H1 (cell line): Measurements from ENCODE around the gene ACO1. TPM values are rescaled to one million over a fixed set of nuclear protein-coding genes. Genes with fewer than 3 reads are reported as not detected.

Source experiments
- CTCF ChIA-PET: fragments of 300-600 bp; sonication (Branson Sonifier 250); formaldehyde crosslinking; loops from one replicate; lab custom pipeline; 2021; ENCODE audit not compliant: partially characterized antibody; lab: Charles Lee
- POLR2A ChIA-PET: fragments of 300-600 bp; sonication (Branson Sonifier 250); formaldehyde crosslinking; loops from one replicate; lab custom pipeline; 2021; ENCODE audit warnings: inconsistent platforms; ENCODE audit not compliant: partially characterized antibody; lab: Charles Lee
- DNase-seq, 2 experiments: peaks; one replicate each; pipeline versions ENCODE4 v3.0.0 to v3.0.0-alpha.2; 2010 to 2022; ENCODE audit warnings: low spot score in 2 of 2, low read depth in 1 of 2, mixed read lengths in 1 of 2
- FAIRE-seq: peaks from 2 replicates; lab custom pipeline; 2011; peaks lifted over from hg19 to GRCh38; lab: Jason Lieb, UNC
- H2AFZ ChIP-seq: 2 replicates; pipeline ENCODE4 v1.8.1; 2012; ENCODE audit warnings: low read length, inconsistent platforms
- H2AK5ac ChIP-seq: 2 replicates; pipeline ENCODE4 v1.6.1; 2013; ENCODE audit warnings: low read depth, low read length
- H2BK120ac ChIP-seq: replicated peaks from 2 replicates; pipeline ENCODE3; 2013; ENCODE audit warnings: low read depth, low read length, inconsistent platforms
- H2BK12ac ChIP-seq: 2 replicates; pipeline ENCODE4 v1.6.1; 2013; ENCODE audit warnings: low read depth, low read length
- H2BK15ac ChIP-seq: 2 replicates; pipeline ENCODE4 v1.6.1; 2013; ENCODE audit warnings: low read length
- H2BK20ac ChIP-seq: 2 replicates; pipeline ENCODE4 v1.6.1; 2013; ENCODE audit warnings: low read length
- H2BK5ac ChIP-seq: 2 replicates; pipeline ENCODE4 v1.6.1; 2013; ENCODE audit warnings: low read depth, low read length
- H3K14ac ChIP-seq: 2 replicates; pipeline ENCODE4 v1.6.1; 2013; ENCODE audit warnings: inconsistent platforms; ENCODE audit not compliant: insufficient read length
- H3K18ac ChIP-seq: 2 replicates; pipeline ENCODE4 v1.6.1; 2013; ENCODE audit warnings: low read length; ENCODE audit errors: extremely low read depth
- H3K23ac ChIP-seq: 2 replicates; pipeline ENCODE4 v1.6.1; 2013; ENCODE audit warnings: inconsistent platforms; ENCODE audit not compliant: insufficient read length
- H3K23me2 ChIP-seq: 2 replicates; pipeline ENCODE4 v1.6.1; 2013; ENCODE audit warnings: low read depth, low read length
- H3K27ac ChIP-seq: 2 replicates; pipeline ENCODE4 v1.6.1; 2011; ENCODE audit warnings: low read depth, low read length, inconsistent platforms
- H3K27me3 ChIP-seq, 4 experiments: replicated peaks in 1 of 4; 1 replicate in 1 of 4; 2 replicates in 3 of 4; pipeline versions ENCODE4 v1.6.1 to v1.8.1; 2011 to 2013; ENCODE audit warnings: low read length in 3 of 4, mild to moderate bottlenecking in 3 of 4, inconsistent platforms in 2 of 4, mixed read lengths in 2 of 4, moderate library complexity in 1 of 4; ENCODE audit not compliant: control insufficient read depth in 3 of 4, insufficient read depth in 3 of 4; ENCODE audit errors: extremely low read depth in 1 of 4
- H3K36me3 ChIP-seq, 4 experiments: 2 replicates each; pipeline versions ENCODE4 v1.6.1 to v1.8.1; 2011 to 2013; ENCODE audit warnings: mild to moderate bottlenecking in 4 of 4, low read length in 3 of 4, moderate library complexity in 2 of 4, control low read depth in 1 of 4, inconsistent platforms in 1 of 4; ENCODE audit not compliant: insufficient read depth in 4 of 4, control insufficient read depth in 2 of 4
- H3K4ac ChIP-seq: replicated peaks from 2 replicates; pipeline ENCODE3; 2013; ENCODE audit warnings: low read length, low read depth, mixed read lengths, inconsistent platforms; ENCODE audit not compliant: insufficient read length
- H3K4me1 ChIP-seq, 4 experiments: replicated peaks in 1 of 4; 1 replicate in 1 of 4; 2 replicates in 3 of 4; pipeline versions ENCODE4 v1.6.1 to v1.8.1; 2011 to 2013; ENCODE audit warnings: low read length in 3 of 4, inconsistent platforms in 2 of 4, mixed read lengths in 1 of 4; ENCODE audit not compliant: insufficient read depth in 4 of 4, control insufficient read depth in 3 of 4
- H3K4me2 ChIP-seq, 2 experiments: 2 replicates each; pipeline versions ENCODE4 v1.6.1 to v1.8.1; 2011 to 2013; ENCODE audit warnings: low read depth in 2 of 2, low read length in 2 of 2, control low read depth in 1 of 2, inconsistent platforms in 1 of 2, mild to moderate bottlenecking in 1 of 2; ENCODE audit not compliant: insufficient read depth in 1 of 2
- H3K4me3 ChIP-seq, 4 experiments: fragments of 200-600, 300-600 bp in 1 of 4; sonication (generic), shearing (Covaris generic), sonication (Bioruptor Twin) in 1 of 4; 2 replicates each; pipeline versions ENCODE4 v1.5.1 to v1.8.1; 2011 to 2016; ENCODE audit warnings: low read length in 4 of 4, low read depth in 3 of 4, control low read depth in 2 of 4, inconsistent platforms in 2 of 4, mild to moderate bottlenecking in 2 of 4, mixed read lengths in 1 of 4, moderate library complexity in 1 of 4; ENCODE audit not compliant: insufficient read depth in 2 of 4; ENCODE audit errors: extremely low read depth in 1 of 4
- H3K56ac ChIP-seq: replicated peaks from 2 replicates; pipeline ENCODE3; 2013; ENCODE audit warnings: low read depth, mild to moderate bottlenecking, mixed read lengths, low read length, inconsistent platforms; ENCODE audit not compliant: insufficient read length
- H3K79me1 ChIP-seq: 2 replicates; pipeline ENCODE4 v1.6.1; 2013; ENCODE audit warnings: low read depth, low read length, control low read depth
- H3K79me2 ChIP-seq, 2 experiments: 2 replicates each; pipeline versions ENCODE4 v1.6.1 to v1.8.1; 2012 to 2013; ENCODE audit warnings: low read length in 2 of 2, mild to moderate bottlenecking in 2 of 2, inconsistent platforms in 1 of 2; ENCODE audit not compliant: insufficient read depth in 2 of 2, control insufficient read depth in 1 of 2
- H3K9ac ChIP-seq, 4 experiments: replicated peaks in 1 of 4; 1 replicate in 1 of 4; 2 replicates in 3 of 4; pipeline versions ENCODE4 v1.6.1 to v1.8.1; 2011 to 2013; ENCODE audit warnings: low read depth in 3 of 4, low read length in 3 of 4, control low read depth in 2 of 4, mild to moderate bottlenecking in 2 of 4, moderate library complexity in 2 of 4, inconsistent platforms in 1 of 4; ENCODE audit errors: extremely low read depth in 1 of 4
- H3K9me3 ChIP-seq, 2 experiments: 2 replicates each; pipeline versions ENCODE4 v1.6.1 to v1.8.1; 2012 to 2013; ENCODE audit warnings: mild to moderate bottlenecking in 2 of 2, moderate library complexity in 2 of 2, control low read depth in 1 of 2, inconsistent platforms in 1 of 2, low read depth in 1 of 2, low read length in 1 of 2, mixed read lengths in 1 of 2; ENCODE audit not compliant: insufficient read depth in 2 of 2
- H4K20me1 ChIP-seq, 2 experiments: replicated peaks in 1 of 2; 2 replicates each; pipeline versions ENCODE3 to v1.8.1; 2011 to 2013; ENCODE audit warnings: inconsistent platforms in 2 of 2, low read length in 2 of 2, mild to moderate bottlenecking in 1 of 2; ENCODE audit not compliant: insufficient read depth in 2 of 2, control insufficient read depth in 1 of 2
- H4K5ac ChIP-seq: 2 replicates; pipeline ENCODE4 v1.6.1; 2013; ENCODE audit warnings: low read length, low read depth, mixed read lengths, inconsistent platforms; ENCODE audit not compliant: insufficient read length
- H4K8ac ChIP-seq: 2 replicates; pipeline ENCODE4 v1.8.0; 2013; ENCODE audit warnings: mild to moderate bottlenecking, moderate library complexity, low read length, inconsistent platforms; ENCODE audit not compliant: insufficient read depth; ENCODE audit errors: extremely low read depth
- H4K91ac ChIP-seq: replicated peaks from 2 replicates; pipeline ENCODE3; 2013; ENCODE audit warnings: low read length, mixed read lengths, inconsistent platforms; ENCODE audit not compliant: insufficient read length
- BCL11A ChIP-seq, 2 experiments: IDR thresholded peaks; one replicate each; pipeline ENCODE4 v1.6.1; 2011; ENCODE audit warnings: low read depth in 2 of 2, low read length in 2 of 2, mild to moderate bottlenecking in 2 of 2
- BRCA1 ChIP-seq: IDR thresholded peaks from 2 replicates; pipeline ENCODE4 v1.6.1; 2012; ENCODE audit warnings: low read depth, low read length, improper control_type of control experiment
- CHD1 ChIP-seq: IDR thresholded peaks from 2 replicates; pipeline ENCODE4 v1.6.1; 2012; ENCODE audit warnings: low read depth, low read length, improper control_type of control experiment
- E2F6 ChIP-seq: IDR thresholded peaks from 2 replicates; pipeline ENCODE4 v1.6.1; 2012; ENCODE audit warnings: inconsistent platforms
- NANOG ChIP-seq: IDR thresholded peaks from 2 replicates; pipeline ENCODE4 v1.6.1; 2011; ENCODE audit warnings: low read length, low read depth, mild to moderate bottlenecking, inconsistent platforms; ENCODE audit not compliant: insufficient read depth, poor library complexity, severe bottlenecking
- RAD21 ChIP-seq, 2 experiments: IDR thresholded peaks in 1 of 2; conservative IDR thresholded peaks in 1 of 2; 2 replicates each; pipeline ENCODE4 v1.6.1; 2011; ENCODE audit warnings: low read depth in 2 of 2, low read length in 2 of 2, improper control_type of control experiment in 1 of 2, inconsistent platforms in 1 of 2, mild to moderate bottlenecking in 1 of 2, moderate library complexity in 1 of 2
- SAP30 ChIP-seq: fragments of 300-600 bp; sonication (generic); IDR thresholded peaks from 2 replicates; pipeline ENCODE4 v1.7.1; 2012; ENCODE audit warnings: low read length, moderate library complexity, mild to moderate bottlenecking, inconsistent platforms; ENCODE audit not compliant: insufficient read depth, insufficient replicate concordance
- SIRT6 ChIP-seq: IDR thresholded peaks from one replicate; pipeline ENCODE4 v1.7.1; 2012; ENCODE audit warnings: low read length, inconsistent platforms
- SP1 ChIP-seq: IDR thresholded peaks from 2 replicates; pipeline ENCODE4 v1.6.1; 2011; ENCODE audit warnings: low read depth, low read length
- SP2 ChIP-seq: IDR thresholded peaks from 2 replicates; pipeline ENCODE4 v1.6.1; 2012; ENCODE audit warnings: mild to moderate bottlenecking, low read length, inconsistent platforms
- SRF ChIP-seq: IDR thresholded peaks from 2 replicates; pipeline ENCODE4 v1.6.1; 2011; ENCODE audit warnings: mild to moderate bottlenecking, low read depth, low read length, moderate library complexity
- SUZ12 ChIP-seq: fragments of 200-600 bp; sonication (generic); IDR thresholded peaks from 2 replicates; pipeline ENCODE4 v1.6.1; 2012; ENCODE audit warnings: mild to moderate bottlenecking, inconsistent platforms, low read length, moderate library complexity, mixed read lengths
- TAF7 ChIP-seq: optimal IDR thresholded peaks from 2 replicates; pipeline ENCODE3; 2011; ENCODE audit warnings: low read depth, mild to moderate bottlenecking, inconsistent platforms, low read length, moderate library complexity, borderline replicate concordance
- TCF12 ChIP-seq: IDR thresholded peaks from 2 replicates; pipeline ENCODE4 v1.6.1; 2011; ENCODE audit warnings: low read depth, mild to moderate bottlenecking, low read length
- WGBS, 2 experiments: shearing (Covaris generic) in 1 of 2; methylation state at CpG; one replicate each; pipeline versions ENCODE4 v1.1.6 to v1.1.7; 2013 to 2015; ENCODE audit warnings: low lambda C conversion rate in 2 of 2, mixed read lengths in 2 of 2, inconsistent platforms in 1 of 2, low coverage in 1 of 2, missing lambda C conversion rate in 1 of 2; ENCODE audit not compliant: insufficient replicate concordance in 2 of 2, insufficient coverage in 1 of 2, insufficient read length in 1 of 2; ENCODE audit errors: extremely low coverage in 1 of 2, missing lambda C conversion rate in 1 of 2; 5-methylcytosine and 5-hydroxymethylcytosine counted together
- polyA plus RNA-seq, 7 experiments: library from polyadenylated mRNA; depleted of rRNA in 3 of 7; stranded (reverse) in 5 of 7; unstranded in 2 of 7; fragments of >200 nt in 5 of 7; fragments of 200-250 nt in 2 of 7; gene quantifications; 1 replicate in 5 of 7; 2 replicates in 1 of 7; 4 replicates in 1 of 7; pipeline versions ENCODE4 v1.2.1 to v1.2.3, GENCODE V29; 2011 to 2013; ENCODE audit warnings: missing spikeins in 2 of 7, mixed read lengths in 2 of 7
- total RNA-seq: library from RNA; stranded (reverse); fragmentation: NEBNext Ultra II Directional; extraction: Animal tissue kit (Norgen Biotek cat#: 25700); gene quantifications from 2 replicates; pipeline ENCODE4 v1.2.1, GENCODE V29; 2021

ACO1 gene
- total and polyA plus RNA-seq, 2 of the 8 experiments (the other 6 are each of a cell fraction or from before 2014, with no cell fraction given), result 39.3 to 49.8 TPM

- POLR2A ChIA-PET, result no interaction called here
- TF ChIP-seq SUZ12 (no peak), BCL11A (IDR thresholded peaks at IDR 0.05; ENCODE audit: low read depth in 2 of 2, low read length in 2 of 2) (no peak), BRCA1 (no peak), NANOG (no peak), SAP30 (no peak), SP2 (no peak), SRF (no peak), SIRT6 (no peak), RAD21 (IDR thresholded peaks at IDR 0.05 in 1 of 2, conservative IDR thresholded peaks at IDR 0.05 in 1 of 2; ENCODE audit: low read depth in 2 of 2, low read length in 2 of 2) (no peak), TAF7 (no peak), E2F6 (no peak), CHD1 (no peak), SP1 (no peak), TCF12 (no peak)
- no peak overlapping the region for H3K9ac ChIP-seq
Observed at GRCh38 chr9:32405506-32405905, 21.1 kb downstream of the ACO1 start.

More at GRCh38 chr9:32405506-32405905, 21.1 kb downstream of the ACO1 start:
- Histone ChIP-seq H3K27ac (no peak overlapping the region), H3K18ac (no peak overlapping the region), H3K14ac (no peak overlapping the region), H3K79me1 (no peaks in the 10 kb centered on the region; the same call in 1 of the 2 replicates), H4K5ac (no peak overlapping the region), H3K23ac (no peak overlapping the region), H2BK20ac (no peak overlapping the region), H3K9me3 (no peaks in the 10 kb centered on the region; a peak in 1 of 4 replicates), H3K56ac (no peak overlapping the region), H3K27me3 (no peaks in the 10 kb centered on the region), H3K23me2 (no peaks in the 10 kb centered on the region), H3K4me1 (peaks cover 0 to 5% (median 2%) of the 10 kb centered on the region in 4 experiments; a peak in 1 of 7 replicates), H3K79me2 (0 out of 4 replicates have a peak, but pooled peaks cover 0 to 3% of the 10 kb centered on the region in 2 experiments), H3K36me3 (peaks cover 0 to 29% (median 11%) of the 10 kb centered on the region in 4 experiments; a peak in 6 of 8 replicates), H2AFZ (no peak overlapping the region), H2BK12ac (no peak overlapping the region), H2BK5ac (no peak overlapping the region), H3K4ac (no peak overlapping the region), H2BK15ac (no peak overlapping the region), H4K8ac (no peak overlapping the region), H4K91ac (no peak overlapping the region), H3K4me3 (no peak overlapping the region), H2AK5ac (no peak overlapping the region), H2BK120ac (no peak overlapping the region), H3K4me2 (no peak overlapping the region), H4K20me1 (peaks cover 0 to 3% of the 10 kb centered on the region in 2 experiments)
- FAIRE-seq (no peak), DNase-seq (no peak)
- CTCF ChIA-PET, result no interaction called here
- whole genome bisulfite sequencing, 2 experiments, result 92% methylated on average over 2 of the region's 2 CpGs; no CpG with 5 or more reads in 1 of the 2 experiments
